ENCODE measurements around the gene C19orf38.
A peak's percentile ranks its signal among the peaks of the same experiment; 100 is the strongest.

C19orf38 gene

DNA sequence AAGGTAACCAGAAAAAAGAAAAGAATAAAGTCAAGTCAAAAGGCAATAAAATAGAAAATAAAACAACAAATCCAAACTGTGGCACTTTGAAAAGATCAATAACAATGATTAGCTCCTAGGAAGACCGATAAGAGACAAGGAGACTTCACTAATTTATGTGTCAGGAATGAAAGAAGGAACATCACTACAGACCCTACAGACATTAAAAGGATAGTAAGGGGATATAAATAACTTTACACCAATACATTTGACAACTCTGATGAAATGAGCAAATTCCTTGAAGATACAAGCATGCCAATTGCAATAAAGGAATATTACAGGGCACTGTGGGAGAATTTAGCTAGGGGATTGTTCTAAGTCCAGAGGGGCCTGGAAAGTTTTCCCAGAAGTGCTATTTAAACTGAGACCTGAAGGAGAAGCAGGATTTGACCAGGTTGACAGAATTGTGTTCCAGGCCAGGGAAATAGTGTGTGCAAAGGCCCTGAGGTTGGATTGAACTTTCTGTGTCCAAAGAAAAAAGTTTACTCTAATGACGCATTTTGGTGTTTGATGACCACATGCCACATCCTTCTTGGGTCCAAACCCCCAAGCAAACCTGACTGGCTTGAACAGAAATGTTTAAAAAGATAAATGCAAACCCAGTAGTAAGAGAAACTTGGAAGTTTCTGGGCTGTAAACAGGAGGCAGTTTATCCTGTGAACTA lies 1.6 kb upstream of the C19orf38 start:
- H3K9me3 Mint-ChIP-seq: peaks cover 14% of the 10 kb centered on the region
- peaks cover 4% of the 10 kb centered on the region for H3K27me3 Mint-ChIP-seq (ENCODE audit: low read depth)
- TF ChIP-seq, protein P1, sequence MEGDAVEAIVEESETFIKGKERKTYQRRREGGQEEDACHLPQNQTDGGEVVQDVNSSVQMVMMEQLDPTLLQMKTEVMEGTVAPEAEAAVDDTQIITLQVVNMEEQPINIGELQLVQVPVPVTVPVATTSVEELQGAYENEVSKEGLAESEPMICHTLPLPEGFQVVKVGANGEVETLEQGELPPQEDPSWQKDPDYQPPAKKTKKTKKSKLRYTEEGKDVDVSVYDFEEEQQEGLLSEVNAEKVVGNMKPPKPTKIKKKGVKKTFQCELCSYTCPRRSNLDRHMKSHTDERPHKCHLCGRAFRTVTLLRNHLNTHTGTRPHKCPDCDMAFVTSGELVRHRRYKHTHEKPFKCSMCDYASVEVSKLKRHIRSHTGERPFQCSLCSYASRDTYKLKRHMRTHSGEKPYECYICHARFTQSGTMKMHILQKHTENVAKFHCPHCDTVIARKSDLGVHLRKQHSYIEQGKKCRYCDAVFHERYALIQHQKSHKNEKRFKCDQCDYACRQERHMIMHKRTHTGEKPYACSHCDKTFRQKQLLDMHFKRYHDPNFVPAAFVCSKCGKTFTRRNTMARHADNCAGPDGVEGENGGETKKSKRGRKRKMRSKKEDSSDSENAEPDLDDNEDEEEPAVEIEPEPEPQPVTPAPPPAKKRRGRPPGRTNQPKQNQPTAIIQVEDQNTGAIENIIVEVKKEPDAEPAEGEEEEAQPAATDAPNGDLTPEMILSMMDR (IDR thresholded peaks at IDR 0.05; ENCODE audit: unreplicated experiment in 3 of 3): no peak
- peaks cover 5% of the 10 kb centered on the region for H3K4me1 Mint-ChIP-seq
- H3K27ac Mint-ChIP-seq: peak overlapping the region in 2 of 3 experiments; percentile 60 to 74
- peak overlapping the region in 1 of 3 experiments; percentile 46 for H3K4me3 Mint-ChIP-seq
- H3K36me3 Mint-ChIP-seq (ENCODE audit: low read depth): no peaks in the 10 kb centered on the region

DNA sequence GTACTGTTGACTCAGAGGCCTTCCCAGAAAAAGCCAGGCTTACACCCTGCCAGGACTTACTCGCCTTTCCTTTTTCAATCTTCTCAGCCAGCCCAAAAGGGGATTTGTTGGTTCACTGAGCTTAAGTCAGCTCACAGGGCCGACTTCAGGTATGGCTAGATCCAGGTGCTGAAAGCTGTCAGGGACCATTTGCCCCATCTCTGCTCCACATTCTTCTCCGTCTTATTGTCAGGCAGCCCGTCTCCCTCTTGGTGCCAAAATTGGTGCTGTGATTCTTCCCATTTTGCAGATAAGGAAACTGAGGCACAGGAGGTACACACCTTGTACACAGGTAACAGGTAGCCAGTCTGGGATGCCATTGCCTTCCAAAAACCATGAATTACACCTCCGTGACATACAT lies 2.4 kb downstream of the C19orf38 start:
- Mint-ChIP-seq H3K4me3 (peak overlapping the region in 2 of 3 experiments; percentile 46 to 47), H3K27me3 (ENCODE audit: low read depth) (no peaks in the 10 kb centered on the region), H3K27ac (peak overlapping the region in 1 of 3 experiments; percentile 35), H3K9me3 (peaks cover 8% of the 10 kb centered on the region), H3K36me3 (ENCODE audit: low read depth) (no peaks in the 10 kb centered on the region), H3K4me1 (peaks cover 5% of the 10 kb centered on the region)
- TF ChIP-seq, protein P1 (IDR thresholded peaks at IDR 0.05; ENCODE audit: unreplicated experiment in 3 of 3): no peak

DNA sequence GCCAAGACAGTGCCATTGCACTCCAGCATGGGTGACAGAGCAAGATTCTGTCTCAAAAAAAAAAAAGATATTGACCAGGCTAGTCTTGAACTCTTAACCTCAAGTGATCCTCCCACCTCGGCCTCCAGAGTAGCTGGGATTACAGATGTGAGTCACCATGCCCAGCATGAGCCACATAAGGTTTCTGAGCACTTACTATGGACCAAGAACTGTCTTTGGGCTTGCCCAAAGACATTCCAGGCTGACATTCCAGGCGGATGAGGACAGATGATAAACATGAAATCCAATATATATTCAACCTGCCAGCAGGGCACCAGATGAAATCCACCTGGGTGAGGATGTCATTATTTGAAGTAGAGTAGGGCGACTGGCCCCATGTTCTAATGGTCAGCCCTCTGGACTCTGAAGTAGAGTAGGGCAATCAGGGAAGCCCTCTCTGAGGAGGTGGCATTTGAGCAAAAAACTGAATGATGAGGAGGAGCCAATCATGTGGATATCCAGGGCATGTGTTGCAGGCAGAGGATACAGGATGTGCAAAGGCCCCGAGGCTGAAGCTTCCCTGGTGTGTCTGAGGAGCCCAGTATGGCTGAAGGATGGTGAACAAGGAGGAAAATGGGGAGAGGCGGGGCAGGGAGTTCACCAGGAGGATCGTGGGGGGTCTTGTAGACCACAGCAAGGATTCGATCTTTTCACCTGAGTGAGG lies 4.0 kb downstream of the C19orf38 start:
- Mint-ChIP-seq H3K4me3 (no peak overlapping the region), H3K27ac (no peak overlapping the region), H3K9me3 (peaks cover 3% of the 10 kb centered on the region), H3K4me1 (peaks cover 5% of the 10 kb centered on the region), H3K36me3 (ENCODE audit: low read depth) (no peaks in the 10 kb centered on the region), H3K27me3 (ENCODE audit: low read depth) (no peaks in the 10 kb centered on the region)
- TF ChIP-seq, protein P1 (IDR thresholded peaks at IDR 0.05; ENCODE audit: unreplicated experiment in 3 of 3): no peak

DNA sequence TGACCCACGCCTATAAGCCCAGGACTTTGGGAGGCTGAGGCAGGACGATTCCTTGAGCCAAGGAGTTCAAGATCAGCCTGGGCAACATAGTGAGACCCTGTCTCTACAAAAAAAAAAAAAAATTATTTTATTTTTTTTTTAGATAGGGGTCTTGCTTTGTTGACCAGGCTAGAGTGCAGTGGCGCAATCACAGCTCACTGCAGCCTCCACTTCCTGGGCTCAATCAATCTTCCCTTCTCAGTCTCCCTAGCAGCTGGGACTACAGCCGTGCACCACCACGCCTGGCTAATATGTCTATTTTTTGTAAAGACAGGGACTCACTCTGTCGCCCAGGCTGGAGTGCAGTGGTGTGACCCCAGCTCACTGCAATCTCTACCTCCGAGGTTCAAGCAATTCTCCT lies 4.7 kb downstream of the C19orf38 start:
- H3K27ac Mint-ChIP-seq: no peak overlapping the region
- H3K4me1 Mint-ChIP-seq: peaks cover 5% of the 10 kb centered on the region
- no peaks in the 10 kb centered on the region for H3K36me3 Mint-ChIP-seq (ENCODE audit: low read depth)
- no peaks in the 10 kb centered on the region for H3K27me3 Mint-ChIP-seq (ENCODE audit: low read depth)
- TF ChIP-seq, protein P1 (IDR thresholded peaks at IDR 0.05; ENCODE audit: unreplicated experiment in 3 of 3): no peak
- H3K4me3 Mint-ChIP-seq: no peak overlapping the region
- H3K9me3 Mint-ChIP-seq: peaks cover 3% of the 10 kb centered on the region

DNA sequence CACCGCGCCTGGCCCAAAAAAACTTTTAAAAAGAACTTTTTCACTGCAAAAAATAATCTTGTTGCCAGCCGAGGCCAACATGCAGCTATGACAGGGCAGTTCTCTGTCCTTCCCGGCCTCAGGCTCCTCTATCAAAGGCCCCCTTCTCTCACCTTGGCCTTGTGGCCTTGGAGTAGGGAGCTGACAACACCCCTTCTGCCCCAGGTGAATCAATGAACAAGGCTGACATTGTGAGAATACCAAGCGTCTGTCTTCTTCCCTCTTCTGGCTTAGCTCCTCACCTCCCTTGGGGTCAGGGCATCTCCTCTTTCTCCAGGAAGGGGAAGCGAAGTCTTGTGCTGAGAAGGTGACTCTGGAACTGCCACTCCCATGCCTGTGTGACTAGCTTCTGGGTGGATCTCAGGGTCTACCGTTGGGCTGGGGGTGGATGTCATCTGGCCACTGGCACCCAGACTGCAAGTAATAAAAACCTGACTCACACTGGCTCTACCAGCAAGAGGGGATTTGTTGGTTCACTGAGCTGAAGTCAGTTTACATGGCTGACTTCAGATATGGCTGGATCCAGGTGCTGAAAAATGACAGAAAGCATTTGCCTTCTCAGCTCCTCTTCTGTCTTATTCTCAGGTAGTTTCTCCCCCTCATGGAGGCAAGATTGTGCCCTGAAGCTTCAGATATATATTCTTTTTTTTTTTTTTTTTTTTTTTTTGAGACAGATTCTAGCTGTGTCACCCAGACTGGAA lies 6.3 kb downstream of the C19orf38 start:
- H3K4me1 Mint-ChIP-seq: no peaks in the 10 kb centered on the region
- TF ChIP-seq, protein P1 (IDR thresholded peaks at IDR 0.05; ENCODE audit: unreplicated experiment in 3 of 3): no peak
- no peak overlapping the region for H3K4me3 Mint-ChIP-seq
- H3K9me3 Mint-ChIP-seq: no peaks in the 10 kb centered on the region
- no peaks in the 10 kb centered on the region for H3K36me3 Mint-ChIP-seq (ENCODE audit: low read depth)
- no peaks in the 10 kb centered on the region for H3K27me3 Mint-ChIP-seq (ENCODE audit: low read depth)
- H3K27ac Mint-ChIP-seq: no peak overlapping the region

All from nephron (organoid).